Mucosa of descending colon (tissue), 3 donors: Measurements from ENCODE around the gene LMF1. TPM values are rescaled to one million over a fixed set of nuclear protein-coding genes. Genes with fewer than 3 reads are reported as not detected.

Experiments used
- ATAC-seq: fragments of 200-7000 bp; cut with Tn5 transposase; one replicate; pipeline ENCODE4 v1.9.1; 2020; ENCODE audit warnings: mild to moderate bottlenecking, moderate library complexity
- DNase-seq, 3 donors: peaks; one replicate each; pipeline ENCODE4 v3.0.0-alpha.2; 2020
- H3K36me3 ChIP-seq: fragments of 200-600 bp; one replicate; pipeline ENCODE4 v1.8.0; 2021; ENCODE audit warnings: low read depth, mild to moderate bottlenecking
- H3K4me1 ChIP-seq: fragments of 200-600 bp; one replicate; pipeline ENCODE4 v1.8.0; 2021; ENCODE audit warnings: low read depth, mild to moderate bottlenecking
- H3K4me3 ChIP-seq: fragments of 200-600 bp; one replicate; pipeline ENCODE4 v1.8.0; 2021; ENCODE audit warnings: mild to moderate bottlenecking
- H3K9me3 ChIP-seq: fragments of 200-600 bp; one replicate; pipeline ENCODE4 v1.8.0; 2021; ENCODE audit warnings: mild to moderate bottlenecking
- intact Hi-C, 2 donors: fragments of 100-400 bp; cut with DNase I in 1 of 2; cut with micrococcal nuclease in 1 of 2; formaldehyde crosslinking; loops; one replicate each; pipeline versions ENCODE4 v1.11.0 to v1.11.1; 2022; cut with DNase I, micrococcal nuclease
- total RNA-seq, 3 donors: library from RNA; stranded (reverse); fragmentation: NEBNext Ultra II Directional in 2 of 3; extraction: Animal tissue kit (Norgen Biotek cat#: 25700) in 2 of 3; gene quantifications; one replicate each; pipeline versions ENCODE4 v1.2.1 to v1.2.4, GENCODE V29; 2021 to 2023
- TF ChIP-seq, protein P1 (sequence below): fragments of 200-600 bp; IDR thresholded peaks from one replicate; pipeline ENCODE4 v1.8.0; 2022; ENCODE audit warnings: antibody characterized with exemption, mild to moderate bottlenecking
- donor health status: DM: no; HTN: no; CAD: no; lungs with moderate emphysema.
- donor health status: DM: no; HTN: no; CAD: no.
- donor health status: DM: no; HTN: yes; CAD: no.

Gene LMF1
- total RNA-seq, 3 donors from 2014 or later: 16.4 to 26.5 (median 25.1) TPM

DNA sequence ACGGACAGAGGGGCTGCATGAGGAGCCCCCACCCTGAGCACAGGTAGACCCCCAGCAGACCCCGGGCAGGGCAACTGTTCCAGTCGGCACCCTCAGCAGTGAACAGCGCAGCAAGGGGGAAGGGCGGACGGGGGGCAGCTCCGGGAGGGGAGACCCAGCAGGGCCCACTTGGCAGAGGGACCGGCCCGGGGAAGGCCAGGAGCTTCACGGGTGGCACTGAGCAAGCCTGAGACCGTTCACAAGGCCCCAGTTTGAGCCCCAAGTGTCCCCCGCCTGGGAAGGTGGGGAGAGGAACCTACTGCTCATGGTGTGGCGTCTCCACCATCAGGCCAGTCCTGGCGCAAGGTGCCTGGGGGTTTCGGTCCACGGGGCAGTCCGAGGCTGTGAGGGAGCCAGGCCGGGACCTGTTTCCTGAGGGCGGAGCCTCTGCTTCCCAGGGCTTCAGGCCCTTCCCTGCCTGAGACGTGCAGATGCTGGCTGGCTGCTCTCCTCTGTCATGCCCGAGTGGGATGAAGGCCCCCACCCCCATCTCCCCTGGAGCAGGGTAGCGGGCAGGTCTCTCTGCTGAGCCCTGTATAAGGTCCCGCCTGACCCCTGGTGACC lies 115.9 kb downstream of the LMF1 start:
- Histone ChIP-seq H3K4me3 (no peak overlapping the region), H3K36me3 (no peaks in the 10 kb centered on the region), H3K9me3 (peaks cover 4% of the 10 kb centered on the region), H3K4me1 (no peaks in the 10 kb centered on the region)
- ATAC-seq (no peak), DNase-seq (no peak)
- TF ChIP-seq, protein P1, sequence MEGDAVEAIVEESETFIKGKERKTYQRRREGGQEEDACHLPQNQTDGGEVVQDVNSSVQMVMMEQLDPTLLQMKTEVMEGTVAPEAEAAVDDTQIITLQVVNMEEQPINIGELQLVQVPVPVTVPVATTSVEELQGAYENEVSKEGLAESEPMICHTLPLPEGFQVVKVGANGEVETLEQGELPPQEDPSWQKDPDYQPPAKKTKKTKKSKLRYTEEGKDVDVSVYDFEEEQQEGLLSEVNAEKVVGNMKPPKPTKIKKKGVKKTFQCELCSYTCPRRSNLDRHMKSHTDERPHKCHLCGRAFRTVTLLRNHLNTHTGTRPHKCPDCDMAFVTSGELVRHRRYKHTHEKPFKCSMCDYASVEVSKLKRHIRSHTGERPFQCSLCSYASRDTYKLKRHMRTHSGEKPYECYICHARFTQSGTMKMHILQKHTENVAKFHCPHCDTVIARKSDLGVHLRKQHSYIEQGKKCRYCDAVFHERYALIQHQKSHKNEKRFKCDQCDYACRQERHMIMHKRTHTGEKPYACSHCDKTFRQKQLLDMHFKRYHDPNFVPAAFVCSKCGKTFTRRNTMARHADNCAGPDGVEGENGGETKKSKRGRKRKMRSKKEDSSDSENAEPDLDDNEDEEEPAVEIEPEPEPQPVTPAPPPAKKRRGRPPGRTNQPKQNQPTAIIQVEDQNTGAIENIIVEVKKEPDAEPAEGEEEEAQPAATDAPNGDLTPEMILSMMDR: no peak
- intact Hi-C loops: no loop called here

DNA sequence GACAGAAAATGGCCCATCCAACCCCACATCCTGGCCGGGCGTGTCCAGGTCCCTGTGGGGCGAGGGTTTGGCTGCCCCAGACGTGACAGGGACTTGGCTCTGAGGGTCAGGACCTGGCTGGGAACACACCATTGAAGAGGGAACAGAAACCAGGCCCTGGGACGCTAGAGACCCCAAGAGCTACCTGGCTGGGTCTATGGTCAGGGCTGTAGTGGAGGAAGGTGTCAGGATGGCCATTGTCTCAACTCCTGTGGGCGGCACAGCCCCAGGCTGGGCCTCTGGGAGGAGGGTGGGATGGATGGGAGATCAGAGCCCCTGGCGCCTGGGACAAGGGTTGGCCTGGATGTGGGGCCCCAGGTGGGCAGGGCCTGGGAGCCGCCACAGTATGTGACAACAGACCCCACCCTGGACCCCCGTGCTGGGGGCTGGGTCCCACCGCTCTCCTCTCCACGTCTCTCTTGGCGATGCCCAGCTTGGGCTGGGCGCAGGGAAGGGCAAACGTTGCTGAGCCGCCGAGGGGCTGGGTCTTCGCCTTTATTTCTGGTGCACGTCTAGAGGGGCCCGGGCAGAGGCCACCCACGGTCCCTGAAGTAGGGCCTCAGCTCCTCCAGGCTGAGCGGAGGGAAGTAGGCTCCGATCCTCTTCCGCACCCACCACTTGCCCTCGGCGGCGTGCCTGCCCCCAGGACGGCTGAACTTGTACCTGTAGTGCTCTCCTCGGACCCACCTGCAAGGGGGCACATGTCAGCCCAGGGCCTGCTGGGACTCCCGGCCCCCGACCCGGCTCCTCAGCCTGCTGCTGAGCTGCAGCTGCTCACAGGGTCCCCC lies 116.6 kb downstream of the LMF1 start:
- ATAC-seq (no peak), DNase-seq (no peak)
- Histone ChIP-seq H3K4me1 (no peaks in the 10 kb centered on the region), H3K36me3 (no peaks in the 10 kb centered on the region), H3K4me3 (no peak overlapping the region), H3K9me3 (peaks cover 5% of the 10 kb centered on the region)
- intact Hi-C loops: no loop called here
- TF ChIP-seq, protein P1: no peak

DNA sequence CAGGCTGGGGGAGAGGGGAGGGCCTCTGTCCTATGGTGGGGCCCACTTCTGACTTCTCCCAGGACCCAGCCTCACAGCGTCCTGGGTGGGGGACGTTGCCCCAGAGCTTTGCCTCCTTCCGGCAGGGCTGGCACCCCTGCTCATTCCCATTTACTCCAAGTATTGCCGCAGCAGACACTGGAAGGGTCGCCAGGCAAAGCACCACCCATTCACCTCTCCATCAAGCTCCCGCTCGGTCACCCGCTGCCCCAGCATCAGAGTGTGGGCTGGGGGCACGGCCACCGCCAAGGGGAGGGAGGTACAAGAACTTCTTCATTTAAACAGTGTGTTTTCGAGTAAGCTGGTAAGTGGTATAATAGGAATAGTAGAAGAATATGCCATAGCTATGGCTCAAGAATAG lies 117.5 kb downstream of the LMF1 start:
- intact Hi-C loops: no loop called here
- TF ChIP-seq, protein P1: no peak

DNA sequence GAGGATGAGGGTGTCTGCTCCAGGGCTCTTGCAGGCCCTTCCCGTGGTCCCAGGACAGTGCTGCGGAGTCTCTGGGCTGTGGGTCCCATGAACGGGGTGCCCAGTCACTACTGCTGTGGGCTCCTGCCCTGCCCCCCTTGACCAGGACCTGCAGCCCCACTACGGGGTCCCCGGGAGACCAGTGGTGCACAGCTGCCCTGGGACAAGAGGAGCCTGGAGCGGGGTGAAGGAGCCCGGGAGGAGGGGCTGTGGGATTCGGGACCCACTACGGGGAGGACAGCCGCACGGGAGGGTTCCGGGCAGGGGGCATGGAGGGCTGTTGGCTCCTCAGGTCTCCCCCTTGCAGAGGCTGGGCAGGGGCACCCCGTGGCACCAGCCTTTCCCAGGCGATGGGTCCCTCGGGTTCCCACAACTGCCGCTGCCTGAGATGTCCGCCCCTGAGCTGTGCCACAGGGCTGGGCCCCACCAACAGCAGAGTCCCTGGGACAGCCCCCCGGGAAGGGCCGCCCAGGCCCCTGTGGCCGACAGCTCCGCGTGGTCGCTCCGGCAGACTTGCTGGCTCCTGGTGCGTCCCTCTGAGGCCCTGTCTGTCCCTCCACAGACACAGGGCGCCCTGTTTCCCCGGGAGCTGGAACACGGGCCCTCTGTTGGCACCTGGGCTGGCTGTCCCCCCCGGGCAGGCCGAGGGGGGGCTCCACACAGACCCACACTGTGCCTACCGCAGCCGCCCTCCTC lies 118.2 kb downstream of the LMF1 start:
- H3K4me3 ChIP-seq: no peak overlapping the region
- DNase-seq: no peak
- intact Hi-C loops: no loop called here
- H3K4me1 ChIP-seq: no peaks in the 10 kb centered on the region
- peaks cover 5% of the 10 kb centered on the region for H3K9me3 ChIP-seq
- H3K36me3 ChIP-seq: no peaks in the 10 kb centered on the region
- TF ChIP-seq, protein P1: no peak
- no peak for ATAC-seq

More for the DNA sequence above, 117.5 kb downstream of the LMF1 start:
- DNase-seq (no peak), ATAC-seq (no peak)
- Histone ChIP-seq H3K4me1 (no peaks in the 10 kb centered on the region), H3K36me3 (no peaks in the 10 kb centered on the region), H3K9me3 (peaks cover 5% of the 10 kb centered on the region), H3K4me3 (no peak overlapping the region)

DNA sequence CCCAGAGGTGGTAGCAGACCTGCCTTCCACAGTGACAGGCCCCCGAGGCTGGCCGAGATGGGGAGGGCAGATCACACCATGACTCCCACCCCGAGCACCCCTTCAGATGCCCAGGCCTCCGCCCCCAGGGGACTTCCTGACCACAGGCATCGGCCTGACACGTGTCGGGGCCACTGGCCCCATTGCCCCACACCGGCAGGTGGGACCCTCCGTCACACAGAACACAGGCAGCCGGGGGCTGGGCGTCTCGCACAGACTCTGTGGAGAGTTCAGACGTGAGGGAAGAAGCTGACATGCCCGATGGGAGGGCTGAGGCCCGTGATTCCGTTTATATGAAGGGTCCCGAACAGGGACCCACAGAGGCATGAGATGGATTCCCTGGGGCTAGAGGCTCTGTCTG lies 118.9 kb downstream of the LMF1 start:
- ATAC-seq: no peak
- Histone ChIP-seq H3K36me3 (no peaks in the 10 kb centered on the region), H3K4me1 (no peaks in the 10 kb centered on the region), H3K9me3 (peaks cover 5% of the 10 kb centered on the region), H3K4me3 (no peak overlapping the region)
- DNase-seq: no peak
- intact Hi-C loops: no loop called here
- TF ChIP-seq, protein P1: no peak
